Measurements from ENCODE around the gene TSGA10IP. TPM values are rescaled to one million over a fixed set of nuclear protein-coding genes. Genes with fewer than 3 reads are reported as not detected.

Gene TSGA10IP
- total and polyA plus RNA-seq, 2 donors (not counting 1 experiment from before 2014, with no cell fraction given), result not detected

DNA sequence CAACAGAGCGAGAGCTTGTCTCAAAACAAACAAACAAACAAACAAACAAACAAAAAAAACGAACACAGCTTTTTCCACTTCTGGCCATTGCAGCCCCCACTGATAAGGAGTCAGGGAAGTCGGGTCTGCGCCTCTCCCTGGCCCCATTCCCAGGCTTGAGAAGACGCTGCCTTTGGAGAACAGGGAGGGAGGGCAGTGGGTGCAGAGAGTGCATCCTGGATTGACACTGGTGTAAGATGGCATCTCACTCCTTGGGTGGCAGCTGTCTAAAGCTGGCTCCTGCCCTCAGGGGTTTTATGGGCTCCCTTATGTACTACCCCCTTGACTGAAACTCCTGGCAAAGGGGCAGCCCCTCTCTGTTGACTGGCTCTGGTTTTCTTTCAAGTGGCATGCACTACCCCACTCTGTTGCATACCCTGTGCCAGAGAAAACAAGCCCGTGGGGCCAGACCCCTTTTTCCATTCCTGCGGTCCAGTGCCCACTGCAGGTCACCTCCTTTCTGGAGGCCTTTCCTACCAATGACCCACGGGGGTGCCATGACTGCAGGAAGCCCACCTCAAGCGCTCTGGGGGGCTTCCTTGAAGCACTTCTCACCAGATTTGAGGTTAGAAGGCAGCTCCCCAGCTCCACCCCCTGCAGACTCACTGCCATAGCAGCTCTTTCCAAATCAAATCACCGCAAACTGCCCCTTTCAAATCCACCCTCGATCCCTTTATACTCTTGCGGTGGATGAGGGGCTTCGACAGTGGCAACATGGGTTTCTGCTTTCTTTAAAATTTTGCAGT is 13.3 kb upstream of the TSGA10IP start:
- Histone ChIP-seq H3K4me1 (ENCODE audit: control insufficient read depth in 2 of 2, insufficient read depth in 2 of 2, low read length in 2 of 2) (peaks cover 20 to 22% of the 10 kb centered on the region in 2 donors), H3K27me3 (replicated peaks in 1 of 4; ENCODE audit: control extremely low read depth in 1 of 4, control insufficient read depth in 3 of 4, insufficient read depth in 4 of 4, low read length in 3 of 4) (no peaks in the 10 kb centered on the region), H3K79me2 (ENCODE audit: control insufficient read depth, insufficient read depth, low read length) (no peaks in the 10 kb centered on the region), H2AFZ (ENCODE audit: insufficient read depth, low read depth, low read length, poor library complexity, severe bottlenecking) (no peak overlapping the region), H4K20me1 (ENCODE audit: control insufficient read depth, insufficient read depth, low read length, poor library complexity, severe bottlenecking) (no peaks in the 10 kb centered on the region), H3K4me2 (replicated peaks; ENCODE audit: low read depth, low read length, poor library complexity, severe bottlenecking) (no peak overlapping the region), H3K36me3 (replicated peaks in 1 of 2; ENCODE audit: control extremely low read depth in 1 of 2, control insufficient read depth in 1 of 2, extremely low read depth in 1 of 2, insufficient read depth in 2 of 2, low read length in 1 of 2) (no peaks in the 10 kb centered on the region), H3K9ac (ENCODE audit: low read length) (no peak overlapping the region), H3K9me3 (ENCODE audit: control extremely low read depth in 1 of 3, control insufficient read depth in 2 of 3, insufficient read depth in 1 of 3, low read length in 2 of 3) (no peaks in the 10 kb centered on the region), H3K27ac (ENCODE audit: low read length in 2 of 2) (no peak overlapping the region), H3K4me3 (ENCODE audit: control extremely low read depth in 1 of 5, extremely low read depth in 1 of 5, insufficient read depth in 1 of 5, low read depth in 2 of 5, low read length in 4 of 5) (no peak overlapping the region)
- Mint-ChIP-seq H3K9me3 (ENCODE audit: insufficient read depth) (no peaks in the 10 kb centered on the region), H3K4me3 (no peak overlapping the region), H3K27me3 (no peaks in the 10 kb centered on the region), H3K27ac (no peak overlapping the region), H3K4me1 (peaks cover 18% of the 10 kb centered on the region)
- ChIA-PET CTCF (interaction anchor here (0.8 to 1.5 kb wide), 4 partner anchors 9 to 48 kb away, joined by 3 to 6 read pairs (median 4); partner anchors contain the start of gene CCDC85B), POLR2A (interaction anchor here (0.7 kb wide), 1 partner anchor 42 kb away, joined by 3 read pairs; the partner anchor contains the start of gene CCDC85B)
- TF ChIP-seq EZH2 (IDR thresholded peaks at IDR 0.05; ENCODE audit: borderline replicate concordance, insufficient read depth, low read depth, low read length, poor library complexity, severe bottlenecking), result no peak
- TF ChIP-seq, protein P1, sequence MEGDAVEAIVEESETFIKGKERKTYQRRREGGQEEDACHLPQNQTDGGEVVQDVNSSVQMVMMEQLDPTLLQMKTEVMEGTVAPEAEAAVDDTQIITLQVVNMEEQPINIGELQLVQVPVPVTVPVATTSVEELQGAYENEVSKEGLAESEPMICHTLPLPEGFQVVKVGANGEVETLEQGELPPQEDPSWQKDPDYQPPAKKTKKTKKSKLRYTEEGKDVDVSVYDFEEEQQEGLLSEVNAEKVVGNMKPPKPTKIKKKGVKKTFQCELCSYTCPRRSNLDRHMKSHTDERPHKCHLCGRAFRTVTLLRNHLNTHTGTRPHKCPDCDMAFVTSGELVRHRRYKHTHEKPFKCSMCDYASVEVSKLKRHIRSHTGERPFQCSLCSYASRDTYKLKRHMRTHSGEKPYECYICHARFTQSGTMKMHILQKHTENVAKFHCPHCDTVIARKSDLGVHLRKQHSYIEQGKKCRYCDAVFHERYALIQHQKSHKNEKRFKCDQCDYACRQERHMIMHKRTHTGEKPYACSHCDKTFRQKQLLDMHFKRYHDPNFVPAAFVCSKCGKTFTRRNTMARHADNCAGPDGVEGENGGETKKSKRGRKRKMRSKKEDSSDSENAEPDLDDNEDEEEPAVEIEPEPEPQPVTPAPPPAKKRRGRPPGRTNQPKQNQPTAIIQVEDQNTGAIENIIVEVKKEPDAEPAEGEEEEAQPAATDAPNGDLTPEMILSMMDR (IDR thresholded peaks at IDR 0.05), result no peak
- ATAC-seq (ENCODE audit: low read depth) (no peak), DNase-seq (no peak)
- intact Hi-C loops (cut with micrococcal nuclease), result no loop called here
- 84% methylated on average over 12 of the region's 13 CpGs for WGBS (ENCODE audit: insufficient coverage)

DNA sequence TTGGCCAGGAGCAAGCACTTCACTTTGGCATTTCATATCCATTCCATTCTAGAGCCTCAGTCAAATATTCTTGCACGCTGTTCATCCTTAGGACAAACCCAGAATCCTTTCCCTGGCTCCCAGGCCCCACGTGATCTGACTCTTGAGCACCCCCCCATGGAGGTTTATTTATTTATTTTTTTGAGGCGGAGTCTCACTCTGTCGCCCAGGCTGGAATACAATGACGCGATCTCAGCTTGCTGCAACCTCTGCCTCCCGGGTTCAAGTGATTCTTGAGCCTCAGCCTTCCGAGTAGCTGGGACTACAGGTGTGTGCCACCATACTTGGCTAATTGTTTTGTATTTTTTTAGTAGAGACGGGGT is 12.7 kb upstream of the TSGA10IP start:
- Histone ChIP-seq H3K27ac (ENCODE audit: low read length in 2 of 2) (no peak overlapping the region), H3K27me3 (replicated peaks in 1 of 4; ENCODE audit: control extremely low read depth in 1 of 4, control insufficient read depth in 3 of 4, insufficient read depth in 4 of 4, low read length in 3 of 4) (peaks cover 0 to 2% (median 0%) of the 10 kb centered on the region in 4 experiments), H3K4me2 (replicated peaks; ENCODE audit: low read depth, low read length, poor library complexity, severe bottlenecking) (no peak overlapping the region), H3K79me2 (ENCODE audit: control insufficient read depth, insufficient read depth, low read length) (no peaks in the 10 kb centered on the region), H3K9me3 (ENCODE audit: control extremely low read depth in 1 of 3, control insufficient read depth in 2 of 3, insufficient read depth in 1 of 3, low read length in 2 of 3) (no peaks in the 10 kb centered on the region), H3K4me3 (ENCODE audit: control extremely low read depth in 1 of 5, extremely low read depth in 1 of 5, insufficient read depth in 1 of 5, low read depth in 2 of 5, low read length in 4 of 5) (no peak overlapping the region), H3K36me3 (replicated peaks in 1 of 2; ENCODE audit: control extremely low read depth in 1 of 2, control insufficient read depth in 1 of 2, extremely low read depth in 1 of 2, insufficient read depth in 2 of 2, low read length in 1 of 2) (no peaks in the 10 kb centered on the region), H3K4me1 (ENCODE audit: control insufficient read depth in 2 of 2, insufficient read depth in 2 of 2, low read length in 2 of 2) (peaks cover 15 to 16% of the 10 kb centered on the region in 2 donors), H2AFZ (ENCODE audit: insufficient read depth, low read depth, low read length, poor library complexity, severe bottlenecking) (no peak overlapping the region), H4K20me1 (ENCODE audit: control insufficient read depth, insufficient read depth, low read length, poor library complexity, severe bottlenecking) (no peaks in the 10 kb centered on the region), H3K9ac (ENCODE audit: low read length) (no peak overlapping the region)
- no peak overlapping the region for H3K27ac Mint-ChIP-seq
- CTCF ChIA-PET, result interaction anchor here (0.8 to 1.5 kb wide), 2 partner anchors 42 to 48 kb away, joined by 3 to 6 read pairs; partner anchors contain the start of gene CCDC85B
- 71% methylated on average over 5 of the region's 9 CpGs for WGBS (ENCODE audit: insufficient coverage)
- no peak for TF ChIP-seq EZH2 (IDR thresholded peaks at IDR 0.05; ENCODE audit: borderline replicate concordance, insufficient read depth, low read depth, low read length, poor library complexity, severe bottlenecking)
- TF ChIP-seq, protein P1 (IDR thresholded peaks at IDR 0.05), result no peak
- no peak overlapping the region for H3K4me3 Mint-ChIP-seq
- ATAC-seq (ENCODE audit: low read depth), result no peak
- POLR2A ChIA-PET, result no interaction called here
- no peaks in the 10 kb centered on the region for H3K27me3 Mint-ChIP-seq
- intact Hi-C loops (cut with micrococcal nuclease), result no loop called here
- no peaks in the 10 kb centered on the region for H3K9me3 Mint-ChIP-seq (ENCODE audit: insufficient read depth)
- peaks cover 14% of the 10 kb centered on the region for H3K4me1 Mint-ChIP-seq
- DNase-seq, result no peak

Measured in B cell (primary cell).